Activated effector memory CD4-positive, alpha-beta T cell treated with Interleukin-2 at 50 U/mL for 16 hours (primary cell): ENCODE results near the gene FCN3.
"Not testable (repeated sequence)": the region's sequence is repeated elsewhere in the genome, so short reads cannot be mapped to it uniquely, and the experiment has no call there.

Source experiments
- DNase-seq: peaks from one replicate; pipeline ENCODE4 v3.0.0-alpha.2; 2020

Gene FCN3

DNA sequence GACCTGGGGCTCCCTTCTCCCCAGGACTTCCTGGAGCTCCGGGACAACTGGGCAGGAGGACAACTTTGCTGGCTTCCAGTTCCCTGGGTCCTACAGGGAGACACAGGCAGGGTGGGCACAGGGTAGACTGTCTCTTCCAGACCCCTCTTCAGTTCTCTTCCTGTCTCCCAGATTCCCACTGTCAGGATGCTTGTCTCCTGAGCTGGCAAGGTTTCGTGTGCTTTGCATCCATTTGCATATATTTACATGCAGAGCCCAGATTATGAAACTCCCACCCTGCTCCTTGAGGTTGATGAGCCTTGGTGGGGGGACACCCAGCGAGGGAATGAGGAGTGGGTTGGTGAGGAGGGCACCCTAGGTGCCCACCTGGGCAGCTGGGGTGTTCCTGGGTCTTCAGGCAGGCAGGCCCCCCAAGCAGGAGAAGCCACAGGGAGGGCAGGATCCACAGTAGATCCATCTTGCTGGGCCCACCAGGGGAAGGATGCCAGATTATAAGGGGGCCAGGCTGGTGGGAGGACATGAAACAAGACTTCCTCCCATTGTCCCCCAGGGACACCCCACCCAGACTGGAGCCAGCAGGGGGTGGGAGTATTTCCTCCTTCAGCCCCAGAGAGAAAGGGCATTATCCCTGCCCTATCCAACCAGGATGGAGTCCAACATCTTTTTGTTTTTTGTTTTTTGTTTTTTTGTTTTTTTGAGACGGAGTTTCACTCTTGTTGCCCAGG is at the start of gene FCN3:
Gene FCN3, minus strand, starts transcription at position 463 of the 725 bp plus-strand sequence. Its CDS starts 6 bp downstream, at position 457.
- no peak for DNase-seq

DNA sequence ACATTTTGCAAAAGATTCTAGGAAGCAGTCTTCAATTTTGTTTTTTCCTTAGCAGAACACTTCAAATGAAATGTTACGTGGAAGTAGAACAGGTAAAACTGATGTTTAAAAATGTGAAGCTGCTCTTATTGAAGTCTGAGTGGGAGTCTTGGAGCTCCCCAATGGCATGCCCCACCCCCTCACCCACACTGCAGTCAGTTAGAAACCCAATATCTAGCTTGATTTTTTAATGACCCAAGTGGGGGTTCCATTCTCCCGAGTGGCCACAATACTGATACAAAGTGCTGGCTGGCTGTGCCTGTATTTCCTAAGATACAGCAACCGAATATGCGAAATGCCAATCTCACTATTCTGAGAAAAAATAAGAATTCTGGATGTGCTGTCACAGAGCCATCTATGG is 49.1 kb upstream of the FCN3 start:
- DNase-seq: no peak

GRCh38 chr1:27418326-27419185 is 43.9 kb upstream of the FCN3 start:
- peak; percentile 24 for DNase-seq

DNA sequence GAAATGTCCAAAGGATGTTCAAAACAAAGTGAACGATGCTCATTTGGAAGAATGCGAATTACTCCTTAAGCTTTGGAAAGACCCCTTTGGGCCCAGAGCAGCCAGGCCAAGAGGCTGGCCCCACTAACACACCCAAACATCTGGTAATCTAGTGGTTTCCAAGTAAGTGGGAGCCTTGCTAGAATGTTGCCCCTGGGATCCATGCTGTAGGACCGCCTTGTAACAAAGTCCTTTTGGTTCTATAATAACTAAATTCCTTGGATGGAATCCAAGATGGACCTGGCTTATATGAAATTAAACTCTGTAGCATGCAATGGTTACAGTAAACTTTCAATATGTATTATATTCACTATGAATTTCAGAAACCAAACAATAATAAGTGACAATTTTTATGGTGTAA is 43.1 kb upstream of the FCN3 start:
- no peak for DNase-seq

DNA sequence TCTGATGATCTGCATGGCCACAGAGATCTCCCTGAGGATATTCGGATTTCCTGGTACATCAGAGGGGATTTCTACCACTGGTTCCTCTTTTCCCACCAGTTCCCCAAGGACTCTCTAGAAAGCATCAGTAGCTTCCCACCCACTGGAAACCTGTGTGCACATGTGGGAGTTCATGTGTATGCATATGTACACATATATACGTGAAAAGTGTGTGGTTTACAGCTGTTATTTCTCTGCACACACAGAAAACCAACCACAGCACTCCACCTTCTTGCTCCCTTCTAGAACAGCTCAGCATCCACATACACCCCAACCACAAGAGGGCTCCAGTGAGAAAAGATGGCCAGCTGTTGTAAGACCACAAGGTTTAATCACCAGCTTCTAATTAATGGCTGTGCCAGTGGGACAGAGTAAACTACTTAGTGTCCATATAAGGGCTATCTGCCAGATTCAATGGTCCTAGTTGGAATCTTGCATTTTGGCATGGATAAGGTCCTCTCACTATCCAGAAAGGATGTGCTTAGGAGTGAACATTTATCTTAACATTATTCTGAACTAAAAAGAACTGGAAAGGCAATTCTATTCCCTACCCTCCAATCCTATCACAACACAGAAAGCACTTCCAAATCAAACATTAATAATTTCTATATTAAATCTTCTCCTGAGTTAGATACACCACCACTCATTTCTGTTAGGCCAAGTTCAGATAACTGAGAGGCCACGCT is 41.9 kb upstream of the FCN3 start:
- no peak for DNase-seq

GRCh38 chr1:27414091-27414490 is 39.5 kb upstream of the FCN3 start:
- no peak for DNase-seq

- no peak for DNase-seq
These were observed 38.4 kb upstream of the FCN3 start for GRCh38 chr1:27413004-27413403.

- DNase-seq: no peak
These were observed 37.9 kb upstream of the FCN3 start for GRCh38 chr1:27412502-27412901.

DNA sequence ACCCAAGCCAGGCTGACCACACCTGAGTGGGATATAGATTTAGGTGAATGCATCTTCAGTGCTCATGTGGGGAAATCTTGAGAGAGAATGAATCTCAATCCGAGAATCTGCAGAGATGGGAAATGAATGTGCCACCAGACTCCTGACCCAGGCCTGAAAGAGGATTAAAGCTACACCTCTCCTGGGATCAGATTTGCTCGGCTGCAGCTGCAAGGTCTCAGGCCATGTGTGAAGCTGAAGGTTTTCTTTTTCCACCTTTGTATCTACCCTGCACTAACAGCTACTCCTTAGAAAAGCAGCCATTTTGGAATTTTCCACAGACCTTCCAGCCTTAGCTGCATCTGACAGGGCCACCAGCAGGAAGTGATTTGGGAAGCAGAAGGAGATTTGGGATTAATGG is 36.1 kb upstream of the FCN3 start:
- DNase-seq: no peak

DNA sequence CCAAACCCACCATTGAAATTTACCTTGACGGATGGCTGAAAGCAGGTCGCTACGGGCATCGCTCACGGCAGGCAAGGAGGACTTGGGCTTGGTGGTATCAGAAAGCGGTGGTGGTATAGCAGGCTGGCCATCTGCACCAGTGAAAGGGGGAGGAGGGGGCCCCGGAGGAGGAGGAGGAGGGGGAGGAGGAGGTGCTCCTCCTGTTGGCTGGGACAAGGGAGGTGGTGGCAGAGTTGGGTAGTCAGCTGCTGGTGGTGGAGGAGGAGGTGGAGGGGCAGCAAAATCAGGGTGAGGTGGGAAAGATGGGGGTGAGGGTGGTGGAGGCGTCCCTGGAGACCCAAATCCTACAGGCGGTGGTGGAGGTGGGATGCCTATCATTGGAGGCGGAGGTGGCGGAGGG is 35.0 kb upstream of the FCN3 start:
- DNase-seq: no peak

GRCh38 chr1:27408151-27408550 is 33.5 kb upstream of the FCN3 start:
- no peak for DNase-seq

- DNase-seq: not testable (repeated sequence)
These were observed 32.2 kb upstream of the FCN3 start for GRCh38 chr1:27406791-27407190.

DNA sequence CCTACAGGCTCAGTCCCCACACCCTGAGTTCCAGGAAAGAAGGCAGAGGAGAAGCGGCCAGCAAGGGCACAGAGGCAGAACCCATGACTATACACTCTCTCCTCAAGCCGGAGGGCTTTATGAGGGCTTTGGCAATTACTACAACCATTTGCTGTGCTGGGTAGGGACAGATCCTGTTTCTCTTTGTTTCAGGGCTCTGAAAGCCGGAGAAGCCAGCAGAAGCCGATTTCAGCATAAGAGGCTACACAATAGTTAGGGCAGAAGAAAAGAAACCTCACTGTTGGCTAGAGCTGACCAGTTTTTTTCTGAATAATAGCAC is 31.7 kb upstream of the FCN3 start:
- DNase-seq: no peak

DNA sequence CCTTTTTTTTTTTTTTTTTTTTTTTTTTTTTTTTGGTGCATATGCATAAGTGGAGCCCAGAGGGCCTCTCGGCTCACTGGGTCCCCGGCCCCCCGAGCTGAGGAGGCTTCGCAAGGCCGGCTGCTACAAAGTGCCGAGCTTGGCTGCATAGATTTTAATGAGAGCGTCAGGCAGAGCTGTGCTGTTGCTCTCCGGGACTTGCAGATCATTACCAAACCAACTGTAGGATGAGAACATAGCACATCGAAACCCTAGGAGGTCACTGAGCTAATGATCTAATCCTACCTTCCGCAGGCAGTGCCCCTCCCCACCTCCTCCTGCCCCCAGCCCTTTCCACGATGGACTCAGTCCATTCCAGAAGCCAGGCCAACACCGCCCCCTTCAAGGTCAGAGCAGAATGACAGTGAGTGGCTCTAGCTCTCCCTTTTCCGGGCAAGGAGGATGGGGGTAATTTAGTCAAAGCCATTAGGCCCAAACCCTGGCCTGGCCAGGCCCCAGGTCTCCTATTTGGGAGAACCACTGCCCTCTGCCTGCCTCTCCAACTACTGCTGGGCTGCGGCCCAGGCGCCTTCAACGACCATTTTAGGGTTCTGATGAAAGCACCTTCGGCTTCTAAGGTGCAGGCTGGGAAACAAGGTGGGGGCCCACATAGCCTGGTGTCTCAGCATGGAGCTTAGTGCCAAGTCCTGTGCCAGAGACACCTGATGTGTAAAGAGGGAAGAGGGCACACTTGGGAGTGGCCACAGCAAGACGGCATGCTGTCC is 31.2 kb upstream of the FCN3 start:
- DNase-seq: not testable (repeated sequence)

GRCh38 chr1:27405074-27405473 is 30.4 kb upstream of the FCN3 start:
- DNase-seq: no peak

DNA sequence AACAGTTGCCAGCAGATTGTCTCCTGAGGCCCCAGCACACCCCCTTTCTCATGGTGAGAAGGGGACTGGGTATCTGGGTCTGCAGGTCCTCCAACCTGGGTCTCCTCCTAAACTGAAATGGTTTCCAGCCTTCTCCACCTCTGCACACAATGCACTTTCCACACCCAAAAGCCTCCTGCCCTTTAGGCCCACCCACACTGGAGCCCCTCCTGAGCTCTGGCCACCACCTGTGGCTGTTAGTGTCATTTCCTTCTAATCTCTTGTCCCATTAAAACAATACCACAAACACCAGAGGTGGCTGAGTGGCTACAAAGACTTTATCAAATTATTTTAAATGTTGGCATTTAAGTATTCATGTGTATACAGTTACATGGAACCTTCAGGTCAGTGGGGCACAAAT is 29.3 kb upstream of the FCN3 start:
- no peak for DNase-seq

DNA sequence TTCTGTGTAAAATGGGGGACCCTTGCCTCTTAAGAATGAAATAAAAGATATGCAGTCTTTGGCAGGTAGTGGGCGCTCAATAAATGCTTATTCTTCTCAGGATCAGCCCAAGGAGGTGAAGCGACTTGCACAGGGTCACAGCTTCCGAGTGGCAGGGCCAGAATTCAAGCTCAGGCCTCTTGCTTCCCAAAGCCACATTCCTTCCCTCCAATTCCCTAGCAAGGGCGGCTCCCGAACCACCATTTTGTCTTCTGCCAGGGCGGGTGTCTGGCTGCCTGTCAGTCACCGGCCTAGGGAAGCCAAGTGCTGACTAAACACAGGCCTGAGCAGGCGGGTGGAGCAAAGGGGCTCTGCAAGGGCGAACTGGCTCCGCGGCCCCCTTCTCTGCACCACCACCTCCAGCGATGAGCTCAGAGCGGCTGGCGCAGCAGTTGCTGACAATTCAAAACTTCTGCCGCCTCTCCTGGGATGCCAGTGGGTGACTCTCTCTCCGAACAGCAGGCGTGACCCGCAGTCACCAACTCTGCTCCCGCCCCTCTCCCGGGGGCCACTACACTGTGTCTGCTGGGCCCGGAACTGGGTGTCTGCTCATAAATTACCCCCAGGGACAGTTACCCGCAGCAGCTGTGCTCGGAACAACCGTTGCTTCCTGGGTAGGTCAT is 28.6 kb upstream of the FCN3 start:
- DNase-seq: no peak

- DNase-seq: no peak
These were observed 27.7 kb upstream of the FCN3 start for GRCh38 chr1:27402349-27402754.

- no peak for DNase-seq
These were observed 26.3 kb upstream of the FCN3 start for GRCh38 chr1:27400963-27401341.

DNA sequence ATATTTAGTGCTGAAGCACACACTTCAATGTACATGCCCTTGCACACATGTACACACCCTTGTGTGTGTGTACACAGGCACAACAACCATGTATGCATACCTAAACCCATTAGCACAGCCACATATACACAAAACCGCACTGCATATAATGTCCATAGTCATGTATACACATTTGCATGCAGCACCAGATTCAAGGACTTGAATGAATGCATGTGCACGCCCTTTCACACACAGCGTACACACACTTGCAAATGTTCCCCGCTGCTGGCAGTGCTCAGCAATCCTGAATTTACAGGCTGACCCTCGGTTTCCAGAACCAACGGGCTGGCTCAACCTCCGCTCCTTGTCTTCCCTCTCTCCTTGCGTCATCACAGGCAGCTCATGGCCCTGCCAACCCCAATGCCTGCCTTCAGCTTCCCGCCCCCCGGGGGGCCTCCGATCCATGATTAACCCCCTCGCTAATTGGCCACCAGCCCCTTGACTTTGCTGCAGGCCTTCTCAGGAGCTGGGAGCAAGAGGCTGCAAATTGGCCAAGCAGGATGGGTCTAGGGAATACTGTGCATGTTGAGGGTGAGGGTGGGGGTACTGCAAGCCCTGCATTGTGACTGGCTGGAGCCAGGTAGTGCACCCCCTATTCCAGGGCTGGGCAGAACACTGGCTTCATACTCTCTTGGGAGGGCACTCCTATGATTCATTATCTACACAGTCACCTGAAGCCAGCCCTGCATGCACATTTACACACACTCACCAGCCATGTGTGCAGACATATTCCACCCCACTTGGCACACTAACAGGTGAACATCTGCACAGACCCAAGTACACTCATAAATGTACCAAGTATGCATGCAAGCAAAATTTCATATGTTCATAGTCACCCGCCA is 25.7 kb upstream of the FCN3 start:
- DNase-seq: no peak

DNA sequence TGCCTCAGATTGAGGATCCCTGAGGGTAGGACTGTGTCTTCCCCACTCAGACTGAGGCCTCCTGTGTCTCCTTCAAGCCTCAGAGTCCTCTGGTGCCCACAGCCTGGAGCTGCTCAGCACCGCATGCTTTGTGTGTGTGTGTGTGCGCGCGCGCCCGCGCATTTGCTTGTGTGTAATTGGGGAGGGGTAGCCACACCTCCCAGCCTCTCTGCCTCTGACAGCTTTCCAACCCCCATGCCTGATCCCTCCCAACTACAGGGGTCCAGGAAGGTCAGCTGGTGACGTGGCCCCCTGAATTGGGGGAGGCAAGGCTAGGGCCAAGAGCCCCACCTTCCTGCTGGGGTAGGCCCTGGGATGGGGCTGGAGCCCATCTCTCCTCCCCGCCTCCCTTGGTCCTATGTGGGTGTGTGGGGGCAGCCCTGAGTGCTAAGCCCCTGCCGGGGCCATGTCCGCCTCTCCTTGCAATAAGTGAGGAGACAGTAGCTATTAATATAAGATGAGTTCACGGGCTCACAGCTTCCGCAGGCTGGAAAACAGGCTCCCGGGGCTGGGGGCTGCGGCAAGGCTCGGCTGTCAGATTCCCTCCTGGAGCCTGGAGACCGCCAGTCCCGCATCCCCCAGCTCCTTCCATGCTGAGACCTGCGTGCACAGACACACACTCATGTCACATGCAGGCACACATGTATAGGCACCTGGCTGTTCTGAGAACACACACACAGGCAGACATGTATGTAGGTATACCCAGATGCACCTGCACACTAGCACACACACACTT is 24.8 kb upstream of the FCN3 start:
- DNase-seq: no peak
